Activated T-cell treated with anti-CD3 and anti-CD28 coated beads, Interleukin-2, amount 50 U/mL, for 48 hours (primary cell): ENCODE measurements around the gene PRSS22.
A peak's percentile ranks its signal among the peaks of the same experiment; 100 is the strongest.

Experiments used
- DNase-seq, 2 experiments: peaks; one replicate each; pipeline ENCODE4 v3.0.0-alpha.2; 2020

Gene PRSS22

DNA sequence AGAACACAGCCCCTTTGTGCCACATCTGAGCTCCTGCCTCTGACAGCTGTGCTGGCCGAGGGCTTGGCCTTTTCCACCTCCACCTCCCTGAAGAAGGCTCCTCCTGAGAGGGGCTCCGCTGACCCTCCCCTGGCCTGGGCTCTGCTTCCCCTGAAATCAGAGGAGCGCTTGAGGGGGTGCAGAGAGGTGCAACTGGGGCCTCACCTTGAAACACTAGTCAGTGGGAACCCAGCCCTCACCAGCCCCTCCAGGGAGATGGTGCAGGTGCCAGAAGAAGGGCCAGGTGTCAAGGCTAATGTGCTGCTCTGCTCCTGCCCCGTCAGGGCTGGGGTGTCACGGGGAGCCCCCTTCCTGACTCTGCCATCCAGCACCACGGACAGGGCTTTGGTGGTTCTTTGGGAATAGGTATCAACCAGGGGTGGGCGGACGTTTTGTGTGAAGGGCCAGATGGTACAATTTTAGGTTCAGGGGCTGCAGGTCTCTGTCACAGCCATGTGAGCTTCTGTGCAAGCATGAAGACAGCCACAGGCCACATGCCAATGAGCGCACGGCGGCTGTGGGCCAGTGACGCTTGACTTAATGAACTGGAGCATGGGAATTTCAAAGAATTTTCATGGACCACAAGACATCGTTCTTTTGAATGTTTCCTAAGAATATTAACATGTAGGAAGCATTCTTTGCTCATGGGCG lies 30.0 kb downstream of the PRSS22 start:
- DNase-seq: no peak

DNA sequence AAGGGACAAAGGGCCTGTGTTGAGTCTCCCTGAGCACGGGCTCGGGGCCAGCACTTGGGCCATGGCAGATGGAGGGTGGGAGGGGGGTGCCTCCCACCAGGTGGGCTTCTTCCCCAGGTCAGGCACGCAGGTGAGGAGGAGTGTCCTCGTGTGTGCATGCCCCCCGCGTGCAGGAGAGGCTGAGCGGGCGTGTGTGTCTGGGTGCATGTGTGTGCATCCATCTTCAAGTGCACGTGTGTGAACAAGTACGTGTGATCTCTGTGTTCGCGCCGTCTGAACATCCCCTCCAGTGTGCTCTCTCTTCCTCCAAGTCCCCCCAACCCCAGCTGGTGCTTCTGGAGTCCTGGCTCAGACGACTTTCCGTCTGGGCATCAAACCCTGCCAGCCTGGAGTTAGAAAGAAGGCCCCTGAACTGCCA lies 30.6 kb downstream of the PRSS22 start:
- DNase-seq: no peak

DNA sequence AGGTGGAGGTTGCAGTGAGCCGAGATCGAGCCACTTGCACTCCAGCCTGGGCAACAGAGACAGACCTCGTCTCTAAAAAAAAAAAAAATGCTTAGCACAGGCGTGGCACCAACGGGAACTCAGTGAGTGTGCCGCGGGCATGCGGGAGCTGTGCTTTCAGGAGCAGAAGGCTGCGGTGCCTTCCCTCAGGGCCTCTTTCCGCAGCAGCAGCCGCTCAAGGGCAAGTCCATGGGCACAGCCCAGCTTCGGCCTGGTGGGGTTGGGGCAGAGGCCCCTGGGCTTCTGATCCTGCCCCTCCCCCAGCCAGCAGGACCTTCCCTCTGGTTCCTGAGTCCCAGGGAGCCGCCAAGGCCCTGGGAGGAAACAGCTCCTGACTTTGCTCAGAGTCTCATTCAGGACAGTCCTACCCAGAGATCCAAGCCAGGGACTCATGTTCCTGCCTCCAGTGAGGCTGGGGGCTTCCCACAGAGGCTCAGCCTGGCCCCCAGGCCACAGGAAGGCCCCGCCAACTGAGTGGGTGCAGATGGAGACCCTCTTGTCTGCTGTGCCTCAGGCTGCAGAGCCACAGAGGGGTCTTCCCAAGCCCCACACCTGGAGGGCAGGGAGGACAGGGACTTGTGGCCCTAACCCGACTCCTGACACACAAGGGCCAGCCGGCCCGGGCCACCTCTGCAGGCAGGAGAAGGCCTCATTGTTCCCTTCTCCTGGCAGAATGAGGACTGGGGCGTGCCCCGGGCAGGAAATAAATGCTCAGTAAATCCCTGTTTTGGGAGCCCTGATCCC lies 31.2 kb downstream of the PRSS22 start:
- DNase-seq: no peak

- no peak for DNase-seq
These were observed 32.1 kb downstream of the PRSS22 start for GRCh38 chr16:2825906-2826305.

- no peak for DNase-seq
These were observed 32.8 kb downstream of the PRSS22 start for GRCh38 chr16:2825049-2825742.

GRCh38 chr16:2824626-2825025 lies 33.3 kb downstream of the PRSS22 start:
- no peak for DNase-seq

GRCh38 chr16:2822496-2822895 lies 35.5 kb downstream of the PRSS22 start:
- DNase-seq: no peak

- no peak for DNase-seq
These were observed 35.8 kb downstream of the PRSS22 start for GRCh38 chr16:2822158-2822495.

DNA sequence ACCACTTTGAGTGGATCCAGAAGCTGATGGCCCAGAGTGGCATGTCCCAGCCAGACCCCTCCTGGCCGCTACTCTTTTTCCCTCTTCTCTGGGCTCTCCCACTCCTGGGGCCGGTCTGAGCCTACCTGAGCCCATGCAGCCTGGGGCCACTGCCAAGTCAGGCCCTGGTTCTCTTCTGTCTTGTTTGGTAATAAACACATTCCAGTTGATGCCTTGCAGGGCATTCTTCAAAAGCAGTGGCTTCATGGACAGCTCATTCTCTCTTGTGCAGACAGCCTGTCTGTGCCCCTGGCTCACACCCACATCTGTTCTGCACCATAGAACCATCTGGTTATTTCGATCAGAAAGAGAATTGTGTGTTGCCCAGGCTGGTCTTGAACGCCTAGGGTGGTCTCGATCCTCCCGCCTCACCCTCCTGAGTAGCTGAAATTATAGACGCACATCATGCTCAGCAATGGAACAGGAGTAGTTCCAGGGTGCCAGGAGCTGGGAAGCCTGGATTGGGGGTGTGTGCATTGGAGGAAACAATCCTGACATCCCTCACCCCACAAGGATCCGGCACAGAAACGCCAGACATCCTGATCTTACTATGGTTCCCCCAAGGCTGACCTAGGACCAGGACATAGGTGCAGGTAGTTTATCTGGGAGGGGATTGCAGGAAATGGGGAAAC lies 36.3 kb downstream of the PRSS22 start:
- DNase-seq: no peak

GRCh38 chr16:2820836-2821486 lies 37.0 kb downstream of the PRSS22 start:
- no peak for DNase-seq

DNA sequence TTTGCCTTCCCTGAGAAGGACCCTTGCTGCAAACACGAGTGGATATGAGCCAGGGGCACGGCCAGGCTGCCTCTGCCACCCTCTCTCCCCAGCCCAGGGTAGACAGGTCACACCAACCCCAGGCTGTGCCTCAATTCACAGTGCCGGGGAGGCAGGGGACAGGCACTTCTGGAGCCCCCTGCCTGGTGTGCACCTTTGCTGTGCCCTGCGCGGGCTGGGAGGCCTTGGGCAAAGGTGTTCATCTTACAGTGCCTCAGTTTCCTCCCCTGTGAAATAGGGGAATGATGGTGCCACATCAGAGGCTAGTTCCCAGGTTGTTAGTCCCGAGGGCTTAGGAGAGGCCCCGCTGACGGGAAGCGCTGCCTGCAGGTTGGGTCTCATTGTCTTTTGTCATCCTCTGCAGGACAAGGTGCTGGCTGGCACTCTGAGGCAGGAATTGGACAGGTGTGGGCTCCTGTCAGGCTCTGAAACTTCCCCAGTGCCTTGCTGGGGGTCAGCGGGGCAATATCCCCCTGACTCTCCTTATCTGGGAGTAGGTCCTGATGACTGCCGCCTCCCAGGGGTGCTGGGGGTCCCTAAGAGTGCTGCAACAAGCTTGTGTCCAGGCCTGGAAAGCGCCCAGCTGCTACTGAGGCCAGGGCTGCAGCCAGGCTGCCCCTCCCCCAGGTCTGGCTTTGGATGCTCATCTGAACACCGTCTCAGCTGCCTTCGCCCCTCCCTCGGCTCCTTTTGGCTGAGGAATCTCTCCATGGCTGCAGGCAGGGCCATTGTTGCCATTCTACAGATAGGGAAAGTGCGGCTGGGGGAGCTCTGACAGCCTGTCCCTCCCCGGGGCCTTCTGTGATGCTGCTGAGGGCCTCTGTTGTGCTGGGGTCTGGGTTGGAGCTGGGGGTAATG lies 37.8 kb downstream of the PRSS22 start:
- DNase-seq: no peak

DNA sequence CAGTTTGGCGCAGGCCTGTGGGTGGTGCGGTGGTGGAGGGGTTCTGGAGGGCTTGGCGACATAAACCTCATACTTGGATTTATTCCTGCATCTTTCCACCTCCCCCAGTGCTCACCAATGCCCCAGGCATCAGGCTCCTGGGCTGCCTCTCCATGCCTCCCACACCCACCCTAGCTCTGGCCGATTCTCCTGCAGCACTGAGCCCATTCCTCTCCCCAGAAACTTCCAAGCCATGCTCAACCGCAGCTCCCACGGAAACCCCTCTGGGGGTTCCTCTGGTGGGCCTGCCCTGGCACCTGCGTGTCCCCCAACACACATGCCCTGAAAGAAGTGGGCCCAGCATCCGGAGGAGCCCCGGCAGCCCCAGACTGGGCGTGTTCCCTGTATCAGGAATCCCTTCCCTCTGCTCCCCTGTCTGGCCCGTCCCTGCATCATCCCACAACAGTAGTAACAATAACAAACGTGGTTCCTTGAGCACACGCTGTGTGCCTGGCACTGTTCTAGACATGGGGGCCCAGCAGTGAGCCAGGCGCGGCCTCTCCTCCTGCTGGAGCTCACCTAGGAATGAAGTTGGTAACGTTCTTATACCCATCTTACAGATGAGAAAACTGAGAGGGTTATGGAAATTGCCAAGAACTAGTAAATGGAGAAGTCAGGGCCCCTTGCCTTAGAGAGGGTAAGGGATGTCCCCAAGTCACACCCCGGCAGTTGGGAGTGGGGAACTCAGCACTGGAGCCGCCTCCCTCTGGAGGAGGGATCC lies 38.6 kb downstream of the PRSS22 start:
- no peak for DNase-seq

DNA sequence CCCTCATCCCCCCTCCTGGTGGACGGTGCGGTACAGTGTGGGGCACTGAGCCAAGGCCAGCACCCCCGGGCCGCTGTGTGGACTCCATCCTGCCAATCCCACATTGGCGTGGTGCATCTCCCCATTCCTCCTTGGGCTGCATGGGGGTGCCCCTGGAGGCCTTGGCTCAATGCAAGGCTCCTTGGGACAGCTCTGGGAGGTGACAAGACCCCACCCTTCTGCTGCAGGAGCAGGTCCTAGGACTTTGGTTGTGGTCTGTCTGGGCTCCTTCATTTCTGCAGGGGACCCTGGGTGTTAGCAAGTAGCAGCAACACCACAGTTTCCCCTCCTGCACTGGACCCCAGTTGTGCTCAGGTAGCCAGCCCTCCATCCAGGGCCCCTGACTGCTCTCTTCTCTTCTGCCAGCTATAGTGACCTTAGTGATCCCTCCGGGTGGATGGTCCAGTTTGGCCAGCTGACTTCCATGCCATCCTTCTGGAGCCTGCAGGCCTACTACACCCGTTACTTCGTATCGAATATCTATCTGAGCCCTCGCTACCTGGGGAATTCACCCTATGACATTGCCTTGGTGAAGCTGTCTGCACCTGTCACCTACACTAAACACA lies 39.6 kb downstream of the PRSS22 start:
- no peak for DNase-seq

DNA sequence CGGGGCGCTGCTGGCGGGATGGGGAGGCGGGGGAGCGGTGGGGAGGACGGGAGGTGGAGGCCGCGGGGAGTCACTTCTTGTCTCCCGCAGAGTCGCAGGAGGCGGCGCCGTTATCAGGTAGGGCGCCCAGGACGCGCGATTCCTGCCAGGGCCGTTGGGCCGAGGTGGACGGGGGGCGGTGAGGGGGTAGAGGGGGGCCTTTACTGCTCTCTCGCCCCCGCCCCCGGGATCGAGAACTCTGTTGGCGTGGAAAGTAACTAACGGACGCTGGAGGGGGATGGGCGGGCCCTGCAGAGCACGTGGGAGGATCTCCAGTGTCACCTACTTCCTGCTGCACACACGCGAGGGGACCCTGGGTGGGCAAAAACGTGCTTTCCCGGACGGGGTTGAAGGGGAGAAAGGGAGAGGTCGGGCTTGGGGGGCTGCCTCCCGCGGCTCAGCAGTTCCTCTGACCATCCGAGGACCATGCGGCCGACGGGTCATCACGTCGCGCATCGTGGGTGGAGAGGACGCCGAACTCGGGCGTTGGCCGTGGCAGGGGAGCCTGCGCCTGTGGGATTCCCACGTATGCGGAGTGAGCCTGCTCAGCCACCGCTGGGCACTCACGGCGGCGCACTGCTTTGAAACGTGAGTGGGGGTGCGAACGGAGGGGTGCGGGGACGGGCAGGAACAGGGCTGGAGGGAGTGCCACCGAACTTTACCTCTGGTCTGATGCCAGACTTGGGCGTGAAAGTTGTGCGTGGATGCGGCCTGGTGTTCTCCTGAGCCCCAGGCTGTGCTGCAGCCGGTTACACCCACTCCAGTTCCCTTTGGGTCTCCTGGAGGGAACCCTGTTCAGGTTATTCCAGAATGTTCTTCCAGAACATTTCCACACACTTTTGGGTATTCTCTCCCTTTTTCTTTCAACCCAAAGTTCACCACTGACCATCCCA lies 40.4 kb downstream of the PRSS22 start:
- peak; percentile 33 to 48 for DNase-seq

DNA sequence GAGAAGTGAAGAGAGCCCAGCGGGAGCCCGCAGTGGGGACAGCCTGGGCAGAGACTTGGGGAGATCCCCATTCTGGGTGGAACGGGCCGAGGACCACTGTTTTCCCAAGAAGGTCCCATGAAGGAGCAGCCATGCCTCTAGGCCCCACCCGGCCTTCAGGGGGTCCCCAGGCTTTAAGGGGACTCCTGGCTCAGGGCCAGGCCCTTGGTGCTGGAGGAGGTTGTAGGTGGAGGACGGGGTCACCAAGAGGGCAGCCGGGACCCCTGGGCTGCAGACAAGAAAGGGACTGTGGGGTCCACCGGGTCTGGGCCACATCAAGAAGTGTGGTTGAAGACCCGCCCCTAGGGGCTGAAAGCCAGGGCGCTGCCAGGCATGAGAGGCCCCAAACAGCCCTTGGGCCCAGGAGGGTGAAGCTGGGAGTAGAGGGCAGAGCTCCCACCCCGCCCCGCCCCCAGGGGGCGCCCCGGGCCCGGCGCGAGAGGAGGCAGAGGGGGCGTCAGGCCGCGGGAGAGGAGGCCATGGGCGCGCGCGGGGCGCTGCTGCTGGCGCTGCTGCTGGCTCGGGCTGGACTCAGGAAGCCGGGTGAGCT lies 41.1 kb downstream of the PRSS22 start, which contains the start of gene PRSS21:
Gene PRSS21, plus strand, starts transcription at position 487 of the 589 bp plus-strand sequence. Its CDS starts 32 bp downstream, at position 519.
- DNase-seq: peak; percentile 56 to 71

DNA sequence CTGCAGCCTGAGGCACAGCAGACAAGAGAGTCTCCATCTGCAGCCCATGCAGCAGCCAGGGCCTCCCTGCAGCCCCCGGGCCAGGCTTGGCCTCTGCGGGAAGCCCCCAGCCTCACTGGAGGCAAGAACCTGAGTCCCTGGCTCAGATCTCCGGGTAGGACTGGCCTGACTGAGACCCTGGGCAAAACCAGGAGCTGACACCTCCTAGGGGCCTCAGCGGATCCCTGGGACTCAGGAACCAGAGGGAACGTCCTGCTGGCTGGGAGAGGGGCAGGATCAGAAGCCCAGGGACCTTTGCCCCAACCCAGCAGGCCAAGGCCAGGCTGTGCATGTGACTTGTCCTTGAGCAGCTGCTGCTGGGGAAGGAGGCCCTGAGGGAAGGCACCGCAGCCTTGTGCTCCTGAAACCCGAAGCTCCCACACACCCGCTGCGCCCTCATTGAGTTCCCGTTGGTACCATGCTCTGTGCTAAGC lies 42.6 kb downstream of the PRSS22 start:
- no peak for DNase-seq

DNA sequence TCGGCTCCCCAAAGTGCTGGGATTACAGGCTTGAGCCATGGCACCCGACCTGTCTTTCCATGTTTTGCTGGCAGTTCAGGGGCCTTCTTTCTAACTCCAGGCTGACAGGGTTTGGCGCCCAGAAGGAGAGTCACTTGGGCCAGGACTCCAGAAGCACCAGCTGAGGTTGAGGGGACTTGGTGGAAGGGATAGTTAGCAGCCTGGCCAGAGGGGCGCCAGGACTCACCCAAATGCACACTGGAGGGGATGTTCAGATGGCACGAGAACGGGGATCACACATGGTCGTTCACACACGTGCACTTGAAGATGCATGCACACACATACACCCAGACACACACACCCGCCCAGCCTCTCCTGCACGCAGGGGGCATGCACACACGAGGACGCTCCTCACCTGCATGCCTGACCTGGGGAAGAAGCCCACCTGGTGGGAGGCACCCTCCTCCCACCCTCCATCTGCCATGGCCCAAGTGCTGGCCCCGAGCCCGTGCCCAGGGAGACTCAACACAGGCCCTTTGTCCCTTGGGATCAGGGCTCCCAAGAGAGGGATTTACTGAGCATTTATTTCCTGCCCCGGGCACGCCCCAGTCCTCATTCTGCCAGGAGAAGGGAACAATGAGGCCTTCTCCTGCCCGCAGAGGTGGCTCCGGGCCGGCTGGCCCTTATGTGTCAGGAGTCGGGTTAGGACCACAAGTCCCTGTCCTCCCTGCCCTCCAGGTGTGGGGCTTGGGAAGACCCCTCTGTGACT lies 43.2 kb downstream of the PRSS22 start:
- DNase-seq: no peak

DNA sequence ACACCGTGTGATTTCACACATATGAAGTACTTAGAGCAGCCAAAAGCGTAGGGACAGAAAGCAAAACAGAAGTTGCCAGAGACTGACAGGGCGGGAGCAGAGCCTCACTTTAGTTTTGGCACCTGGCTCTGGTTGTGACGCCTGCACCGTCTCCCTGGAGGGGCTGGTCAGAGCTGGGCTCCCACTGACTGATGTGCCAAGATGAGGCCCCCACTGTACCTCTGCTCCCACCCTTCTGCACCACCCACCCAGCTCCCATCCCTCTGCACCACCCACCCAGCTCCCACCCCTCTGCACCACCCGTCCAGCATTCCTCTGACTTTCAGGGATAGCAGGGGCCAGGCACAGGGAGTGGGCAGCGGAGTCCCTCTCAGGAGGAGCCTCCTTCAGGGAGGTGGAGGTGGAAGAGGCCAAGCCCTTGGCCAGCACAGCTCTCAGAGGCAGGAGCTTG lies 44.2 kb downstream of the PRSS22 start:
- no peak for DNase-seq
